CD4-positive, alpha-beta T cell (primary cell): ENCODE data around the gene PUDP. TPM values are rescaled to one million over a fixed set of nuclear protein-coding genes. Genes with fewer than 3 reads are reported as not detected.
A peak's percentile ranks its signal among the peaks of the same experiment; 100 is the strongest.

ENCODE experiments used
- ATAC-seq: fragments of 200-7000 bp; cut with Tn5 transposase; one replicate; pipeline ENCODE4 v1.10.0; 2022; ENCODE audit warnings: mild to moderate bottlenecking; ENCODE audit not compliant: poor library complexity
- CTCF ChIA-PET: fragments of 350-600 bp; sonication (Branson Sonifier 250); formaldehyde crosslinking; loops from one replicate; lab custom pipeline; 2021; ENCODE audit warnings: antibody characterized with exemption, inconsistent platforms; lab: Charles Lee
- POLR2A ChIA-PET: fragments of 350-600 bp; sonication (Branson Sonifier 250); formaldehyde crosslinking; loops from one replicate; lab custom pipeline; 2021; ENCODE audit warnings: antibody characterized with exemption, inconsistent platforms; lab: Charles Lee
- DNase-seq, 14 experiments: peaks; one replicate each; pipeline ENCODE4 v3.0.0-alpha.2; 2013 to 2020; ENCODE audit warnings: mixed read lengths in 2 of 14
- H3K27ac ChIP-seq, 2 donors: one replicate each; pipeline versions ENCODE4 v1.5.1 to v1.7.0; 2013; ENCODE audit warnings: low read length in 2 of 2, low read depth in 1 of 2, mild to moderate bottlenecking in 1 of 2
- H3K27me3 ChIP-seq, 2 experiments: 1 replicate in 1 of 2; 2 replicates in 1 of 2; pipeline versions ENCODE4 v1.6.1 to v1.7.0; 2013; ENCODE audit warnings: low read length in 2 of 2, control low read depth in 1 of 2, mild to moderate bottlenecking in 1 of 2, moderate library complexity in 1 of 2; ENCODE audit not compliant: insufficient read depth in 2 of 2, control insufficient read depth in 1 of 2
- H3K36me3 ChIP-seq: one replicate; pipeline ENCODE4 v1.6.1; 2013; ENCODE audit warnings: low read length, control low read depth; ENCODE audit not compliant: insufficient read depth
- H3K4me1 ChIP-seq: one replicate; pipeline ENCODE4 v1.6.1; 2013; ENCODE audit warnings: low read length, control low read depth; ENCODE audit not compliant: insufficient read depth
- H3K4me3 ChIP-seq: one replicate; pipeline ENCODE4 v1.5.1; 2013; ENCODE audit warnings: mild to moderate bottlenecking, low read length, moderate library complexity
- H3K9me3 ChIP-seq, 2 experiments: 1 replicate in 1 of 2; 2 replicates in 1 of 2; pipeline versions ENCODE4 v1.6.1 to v1.7.0; 2013; ENCODE audit warnings: low read length in 2 of 2, mild to moderate bottlenecking in 2 of 2, control low read depth in 1 of 2, moderate library complexity in 1 of 2; ENCODE audit not compliant: control insufficient read depth in 1 of 2, insufficient read depth in 1 of 2
- H3K27ac Mint-ChIP-seq: one replicate; pipeline ENCODE4 v1.8.0; 2020; ENCODE audit warnings: mixed read lengths
- H3K27me3 Mint-ChIP-seq: one replicate; pipeline ENCODE4 v1.8.0; 2021; ENCODE audit warnings: mixed read lengths
- H3K36me3 Mint-ChIP-seq: one replicate; pipeline ENCODE4 v1.8.0; 2021; ENCODE audit warnings: low read depth, mixed read lengths
- H3K4me1 Mint-ChIP-seq: one replicate; pipeline ENCODE4 v1.8.0; 2021; ENCODE audit warnings: low read depth, mixed read lengths
- H3K4me3 Mint-ChIP-seq: one replicate; pipeline ENCODE4 v1.8.0; 2020; ENCODE audit warnings: mild to moderate bottlenecking, mixed read lengths
- H3K9me3 Mint-ChIP-seq: one replicate; pipeline ENCODE4 v1.8.0; 2020; ENCODE audit warnings: mixed read lengths
- intact Hi-C, 2 experiments: fragments of 100-400 bp; cut with DNase I in 1 of 2; cut with micrococcal nuclease in 1 of 2; formaldehyde crosslinking; loops; one replicate each; pipeline versions ENCODE4 v1.15.1 to v1.9.0; 2023 to 2025; cut with DNase I, micrococcal nuclease
- total RNA-seq, 174 experiments: library from RNA in 2 of 174; stranded (reverse) in 2 of 174; gene quantifications; one replicate each; pipeline ENCODE4 v1.2.3 and lab custom pipeline; 2021 to 2026
- TF ChIP-seq, protein P1 (sequence below): fragments of 200-600 bp; IDR thresholded peaks from one replicate; pipeline ENCODE4 v1.8.0; 2022; ENCODE audit warnings: antibody characterized with exemption, mild to moderate bottlenecking

PUDP gene
- total RNA-seq, 2 experiments from 2014 or later = 3.2 to 3.5 TPM

- peaks cover 15% of the 10 kb centered on the region for H3K36me3 Mint-ChIP-seq
- peaks cover 16% of the 10 kb centered on the region for H3K4me1 Mint-ChIP-seq
- Histone ChIP-seq H3K27ac (no peak overlapping the region), H3K4me1 (peaks cover 7% of the 10 kb centered on the region), H3K27me3 (no peaks in the 10 kb centered on the region), H3K9me3 (no peaks in the 10 kb centered on the region), H3K36me3 (no peaks in the 10 kb centered on the region), H3K4me3 (no peak overlapping the region)
- no peak for ATAC-seq
- TF ChIP-seq, protein P1, sequence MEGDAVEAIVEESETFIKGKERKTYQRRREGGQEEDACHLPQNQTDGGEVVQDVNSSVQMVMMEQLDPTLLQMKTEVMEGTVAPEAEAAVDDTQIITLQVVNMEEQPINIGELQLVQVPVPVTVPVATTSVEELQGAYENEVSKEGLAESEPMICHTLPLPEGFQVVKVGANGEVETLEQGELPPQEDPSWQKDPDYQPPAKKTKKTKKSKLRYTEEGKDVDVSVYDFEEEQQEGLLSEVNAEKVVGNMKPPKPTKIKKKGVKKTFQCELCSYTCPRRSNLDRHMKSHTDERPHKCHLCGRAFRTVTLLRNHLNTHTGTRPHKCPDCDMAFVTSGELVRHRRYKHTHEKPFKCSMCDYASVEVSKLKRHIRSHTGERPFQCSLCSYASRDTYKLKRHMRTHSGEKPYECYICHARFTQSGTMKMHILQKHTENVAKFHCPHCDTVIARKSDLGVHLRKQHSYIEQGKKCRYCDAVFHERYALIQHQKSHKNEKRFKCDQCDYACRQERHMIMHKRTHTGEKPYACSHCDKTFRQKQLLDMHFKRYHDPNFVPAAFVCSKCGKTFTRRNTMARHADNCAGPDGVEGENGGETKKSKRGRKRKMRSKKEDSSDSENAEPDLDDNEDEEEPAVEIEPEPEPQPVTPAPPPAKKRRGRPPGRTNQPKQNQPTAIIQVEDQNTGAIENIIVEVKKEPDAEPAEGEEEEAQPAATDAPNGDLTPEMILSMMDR = no peak
- no peak overlapping the region for H3K4me3 Mint-ChIP-seq
- POLR2A ChIA-PET = no interaction called here
- DNase-seq = no peak
- CTCF ChIA-PET = no interaction called here
- H3K9me3 Mint-ChIP-seq = no peaks in the 10 kb centered on the region
- no peaks in the 10 kb centered on the region for H3K27me3 Mint-ChIP-seq
- H3K27ac Mint-ChIP-seq = no peak overlapping the region
- intact Hi-C loops = no loop called here
These were observed 55.4 kb downstream of the PUDP start for GRCh38 chrX:7092543-7092942.

DNA sequence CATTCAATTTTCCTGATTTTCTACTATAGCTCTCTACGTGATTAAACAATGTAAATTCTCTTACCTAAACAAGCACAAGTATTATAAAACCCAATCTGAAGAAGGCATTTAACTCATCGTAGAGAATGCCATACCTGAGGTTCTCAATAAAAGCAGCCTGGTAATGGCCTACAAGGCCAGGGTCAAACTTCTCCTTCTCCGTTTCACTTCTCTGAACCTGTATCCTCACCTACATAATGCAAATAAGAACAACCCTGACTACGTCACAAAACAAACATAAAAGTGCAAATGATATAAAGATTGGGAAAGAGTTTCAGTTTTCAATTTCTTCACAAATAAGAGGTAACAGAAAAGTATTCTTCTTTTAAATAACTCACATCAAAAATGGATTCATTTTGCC is 56.0 kb downstream of the PUDP start:
- POLR2A ChIA-PET = no interaction called here

DNA sequence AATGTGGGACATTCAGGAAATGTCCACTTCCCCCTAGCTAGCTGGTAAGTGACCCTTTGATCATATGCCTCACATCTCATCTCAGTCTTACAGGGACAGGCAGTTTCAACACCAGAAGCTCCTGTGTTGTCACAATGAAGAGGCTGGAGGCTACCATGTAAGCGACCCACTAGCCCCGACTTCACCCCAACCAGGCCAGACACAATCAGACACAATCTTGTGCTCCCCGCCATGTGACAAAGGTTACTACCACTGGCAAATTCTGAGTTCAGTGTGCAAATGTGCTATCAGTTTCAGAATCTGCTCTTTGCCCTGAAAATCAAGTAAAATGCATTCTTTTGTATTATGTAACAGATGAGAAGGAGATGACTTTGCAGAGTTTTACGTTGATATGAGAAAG is 57.3 kb downstream of the PUDP start:
- ChIA-PET CTCF (no interaction called here), POLR2A (no interaction called here)
- Mint-ChIP-seq H3K27me3 (no peaks in the 10 kb centered on the region), H3K27ac (peak overlapping the region; percentile 36), H3K36me3 (no peaks in the 10 kb centered on the region), H3K9me3 (no peaks in the 10 kb centered on the region), H3K4me1 (peaks cover 33% of the 10 kb centered on the region), H3K4me3 (no peak overlapping the region)
- TF ChIP-seq, protein P1 = no peak
- Histone ChIP-seq H3K27ac (no peak overlapping the region), H3K27me3 (no peaks in the 10 kb centered on the region), H3K4me1 (peaks cover 16% of the 10 kb centered on the region), H3K9me3 (no peaks in the 10 kb centered on the region), H3K36me3 (no peaks in the 10 kb centered on the region), H3K4me3 (no peak overlapping the region)
- ATAC-seq (no peak), DNase-seq (no peak)
- intact Hi-C loops = no loop called here

More for the DNA sequence above, 56.0 kb downstream of the PUDP start:
- CTCF ChIA-PET = no interaction called here
- TF ChIP-seq, protein P1 = no peak
- no peak overlapping the region for H3K27ac ChIP-seq
- Mint-ChIP-seq H3K9me3 (no peaks in the 10 kb centered on the region), H3K27me3 (no peaks in the 10 kb centered on the region), H3K4me3 (no peak overlapping the region), H3K27ac (no peak overlapping the region), H3K36me3 (peaks cover 9% of the 10 kb centered on the region), H3K4me1 (peaks cover 20% of the 10 kb centered on the region)
- DNase-seq (no peak), ATAC-seq (no peak)
- no peaks in the 10 kb centered on the region for H3K9me3 ChIP-seq
- H3K4me1 ChIP-seq = peaks cover 7% of the 10 kb centered on the region
- no peak overlapping the region for H3K4me3 ChIP-seq
- H3K36me3 ChIP-seq = no peaks in the 10 kb centered on the region
- intact Hi-C loops = no loop called here
- H3K27me3 ChIP-seq = no peaks in the 10 kb centered on the region
